Neural progenitor cell (in vitro differentiated cells): ENCODE measurements around the gene PRDM1. TPM values are rescaled to one million over a fixed set of nuclear protein-coding genes. Genes with fewer than 3 reads are reported as not detected.

Source experiments
- DNase-seq: peaks from one replicate; pipeline ENCODE4 v3.0.0-alpha.2; 2016; ENCODE audit warnings: low spot score
- H2AFZ ChIP-seq: fragments of 200-600 bp; sonication (generic); replicated peaks from 2 replicates; pipeline ENCODE4 v1.6.1; 2016; ENCODE audit warnings: antibody characterized with exemption
- H3F3A ChIP-seq: fragments of 200-600 bp; sonication (generic); 2 replicates; pipeline ENCODE4 v1.6.1; 2016; ENCODE audit warnings: antibody characterized with exemption, low read depth
- H3K27ac ChIP-seq: fragments of 200-600 bp; sonication (generic); 2 replicates; pipeline ENCODE4 v1.5.1; 2016; ENCODE audit warnings: mild to moderate bottlenecking
- H3K27me3 ChIP-seq: fragments of 200-600 bp; sonication (generic); 2 replicates; pipeline ENCODE4 v1.6.1; 2016; ENCODE audit warnings: mild to moderate bottlenecking, moderate library complexity
- H3K36me3 ChIP-seq: fragments of 200-600 bp; sonication (generic); 2 replicates; pipeline ENCODE4 v1.5.1; 2016
- H3K4me1 ChIP-seq: fragments of 200-600 bp; sonication (generic); 2 replicates; pipeline ENCODE4 v1.6.1; 2016; ENCODE audit warnings: mixed run types
- H3K4me2 ChIP-seq: fragments of 200-600 bp; sonication (generic); 2 replicates; pipeline ENCODE4 v1.6.1; 2016
- H3K4me3 ChIP-seq: fragments of 200-600 bp; sonication (generic); 2 replicates; pipeline ENCODE4 v1.5.1; 2016
- H3K79me2 ChIP-seq: fragments of 200-600 bp; sonication (generic); 2 replicates; pipeline ENCODE4 v1.6.1; 2016; ENCODE audit warnings: low read depth
- H3K9ac ChIP-seq: fragments of 200-600 bp; sonication (generic); 2 replicates; pipeline ENCODE4 v1.6.1; 2016
- H3K9me3 ChIP-seq: fragments of 200-600 bp; sonication (generic); 2 replicates; pipeline ENCODE4 v1.5.1; 2016; ENCODE audit warnings: low read depth
- H4K20me1 ChIP-seq: fragments of 200-600 bp; sonication (generic); 2 replicates; pipeline ENCODE4 v1.6.1; 2016; ENCODE audit warnings: low read depth
- H3K27ac Mint-ChIP-seq: 3 replicates; pipeline ENCODE4 v1.8.0; 2021; ENCODE audit warnings: mixed read lengths
- H3K27me3 Mint-ChIP-seq: 2 replicates; pipeline ENCODE4 v1.8.0; 2022; ENCODE audit warnings: low read depth, mild to moderate bottlenecking, inconsistent platforms, moderate library complexity, mixed read lengths; ENCODE audit not compliant: insufficient read depth
- H3K36me3 Mint-ChIP-seq: 3 replicates; pipeline ENCODE4 v1.8.0; 2021; ENCODE audit warnings: mixed read lengths
- H3K4me1 Mint-ChIP-seq: 3 replicates; pipeline ENCODE4 v1.8.0; 2021; ENCODE audit warnings: mixed read lengths
- H3K4me3 Mint-ChIP-seq: 3 replicates; pipeline ENCODE4 v1.8.0; 2021; ENCODE audit warnings: mild to moderate bottlenecking, moderate library complexity, mixed read lengths
- H3K9me3 Mint-ChIP-seq: 3 replicates; pipeline ENCODE4 v1.8.0; 2020; ENCODE audit warnings: mixed read lengths
- EZH2 ChIP-seq: fragments of 200-600 bp; sonication (generic); IDR thresholded peaks from 2 replicates; pipeline ENCODE4 v1.6.1; 2017; ENCODE audit warnings: antibody characterized with exemption, mild to moderate bottlenecking, moderate library complexity
- EZH2phosphoT487 ChIP-seq: fragments of 200-600 bp; sonication (generic); IDR thresholded peaks from 2 replicates; pipeline ENCODE4 v1.6.1; 2017; ENCODE audit warnings: antibody characterized with exemption
- total RNA-seq: library from RNA; depleted of rRNA; stranded (reverse); fragments of >200 nt; gene quantifications from 2 replicates; pipeline ENCODE4 v1.2.3, GENCODE V29; 2015; ENCODE audit warnings: low replicate concordance
- TF ChIP-seq, protein P1 (sequence below): fragments of 200-600 bp; sonication (generic); IDR thresholded peaks from 2 replicates; pipeline ENCODE4 v1.5.1; 2017; ENCODE audit warnings: antibody characterized with exemption, mild to moderate bottlenecking

PRDM1 gene
- total RNA-seq, 1 donor from 2014 or later: 0.37 TPM

GRCh38 chr6:106084106-106084988 is 1.8 kb upstream of the PRDM1 start:
- H3K27me3 ChIP-seq: peaks cover 7% of the 10 kb centered on the region
- no peaks in the 10 kb centered on the region for H3K36me3 Mint-ChIP-seq
- H3K4me3 ChIP-seq: no peak overlapping the region
- H3K4me1 Mint-ChIP-seq: peaks cover 40% of the 10 kb centered on the region
- H3K9ac ChIP-seq: no peak overlapping the region
- H3K4me3 Mint-ChIP-seq: no peak overlapping the region
- peak; percentile 83 for DNase-seq
- no peaks in the 10 kb centered on the region for H3K79me2 ChIP-seq
- no peaks in the 10 kb centered on the region for H3K9me3 ChIP-seq
- no peak overlapping the region for H3K27ac Mint-ChIP-seq
- H3K36me3 ChIP-seq: no peaks in the 10 kb centered on the region
- H4K20me1 ChIP-seq: peaks cover 9% of the 10 kb centered on the region
- peak overlapping the region; percentile 89 for H3K4me2 ChIP-seq
- no peak overlapping the region for H2AFZ ChIP-seq
- H3K9me3 Mint-ChIP-seq: no peaks in the 10 kb centered on the region
- H3K27me3 Mint-ChIP-seq: peaks cover 9% of the 10 kb centered on the region
- H3K27ac ChIP-seq: no peak overlapping the region
- H3F3A ChIP-seq: peaks cover 55% of the 10 kb centered on the region
- peaks cover 64% of the 10 kb centered on the region for H3K4me1 ChIP-seq
- TF ChIP-seq EZH2phosphoT487 (no peak), EZH2 (no peak)
- TF ChIP-seq, protein P1, sequence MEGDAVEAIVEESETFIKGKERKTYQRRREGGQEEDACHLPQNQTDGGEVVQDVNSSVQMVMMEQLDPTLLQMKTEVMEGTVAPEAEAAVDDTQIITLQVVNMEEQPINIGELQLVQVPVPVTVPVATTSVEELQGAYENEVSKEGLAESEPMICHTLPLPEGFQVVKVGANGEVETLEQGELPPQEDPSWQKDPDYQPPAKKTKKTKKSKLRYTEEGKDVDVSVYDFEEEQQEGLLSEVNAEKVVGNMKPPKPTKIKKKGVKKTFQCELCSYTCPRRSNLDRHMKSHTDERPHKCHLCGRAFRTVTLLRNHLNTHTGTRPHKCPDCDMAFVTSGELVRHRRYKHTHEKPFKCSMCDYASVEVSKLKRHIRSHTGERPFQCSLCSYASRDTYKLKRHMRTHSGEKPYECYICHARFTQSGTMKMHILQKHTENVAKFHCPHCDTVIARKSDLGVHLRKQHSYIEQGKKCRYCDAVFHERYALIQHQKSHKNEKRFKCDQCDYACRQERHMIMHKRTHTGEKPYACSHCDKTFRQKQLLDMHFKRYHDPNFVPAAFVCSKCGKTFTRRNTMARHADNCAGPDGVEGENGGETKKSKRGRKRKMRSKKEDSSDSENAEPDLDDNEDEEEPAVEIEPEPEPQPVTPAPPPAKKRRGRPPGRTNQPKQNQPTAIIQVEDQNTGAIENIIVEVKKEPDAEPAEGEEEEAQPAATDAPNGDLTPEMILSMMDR: peak; percentile 83

DNA sequence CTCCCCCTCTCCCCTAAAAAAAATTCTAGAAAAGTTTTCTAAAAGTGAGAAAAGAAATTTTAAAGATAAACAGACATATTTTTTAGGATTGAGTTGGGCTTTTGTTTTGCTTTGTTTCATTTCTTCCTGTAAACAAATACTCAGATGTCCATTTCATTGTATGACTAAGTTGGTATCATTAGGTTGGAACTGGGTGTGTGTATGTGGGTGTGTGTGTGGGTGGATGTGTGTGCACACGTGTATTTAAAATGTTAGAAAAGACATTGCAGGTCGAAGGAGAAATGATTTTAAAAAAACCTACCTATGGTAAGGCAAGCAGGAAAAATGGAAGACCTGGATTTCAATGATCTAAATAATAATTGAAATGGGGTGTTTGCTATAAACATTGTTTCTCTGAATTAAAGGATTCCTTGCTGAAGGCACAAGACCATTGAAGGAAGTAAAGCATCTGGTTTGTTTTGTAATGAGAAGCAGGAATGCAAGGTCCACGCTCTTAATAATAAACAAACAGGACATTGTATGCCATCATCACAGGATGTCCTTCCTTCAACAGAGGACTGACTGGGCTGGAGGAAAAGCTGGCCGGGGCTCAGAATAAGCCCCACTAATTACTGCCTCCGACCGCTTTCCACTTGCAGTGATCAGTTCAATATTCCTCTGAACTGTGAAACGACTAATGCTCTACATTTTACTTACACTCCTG is 996 bp upstream of the PRDM1 start:
- H3K9me3 Mint-ChIP-seq: no peaks in the 10 kb centered on the region

DNA sequence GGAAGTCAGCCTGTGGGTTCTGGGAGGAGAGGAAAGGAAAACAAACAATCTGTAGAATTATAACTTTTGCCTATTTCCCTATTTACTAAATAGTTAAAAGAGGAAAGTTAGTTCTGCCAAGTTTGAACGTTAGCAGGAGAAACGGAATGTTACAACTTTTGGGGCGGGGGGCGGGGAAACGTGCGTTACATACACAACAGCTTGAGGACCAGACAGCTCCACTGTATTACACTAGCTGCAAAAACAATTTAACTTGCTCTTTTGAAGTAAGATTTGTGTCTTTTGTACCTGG is 498 bp upstream of the PRDM1 start:
- H2AFZ ChIP-seq: peak overlapping the region; percentile 55
- peaks cover 42% of the 10 kb centered on the region for H3F3A ChIP-seq
- H3K9me3 Mint-ChIP-seq: no peaks in the 10 kb centered on the region
- H3K27ac Mint-ChIP-seq: no peak overlapping the region
- H3K27me3 ChIP-seq: peaks cover 7% of the 10 kb centered on the region
- H3K4me3 Mint-ChIP-seq: peak overlapping the region; percentile 84
- peak overlapping the region; percentile 51 for H3K4me3 ChIP-seq
- H4K20me1 ChIP-seq: peaks cover 3% of the 10 kb centered on the region
- H3K9me3 ChIP-seq: no peaks in the 10 kb centered on the region
- no peak for DNase-seq
- no peaks in the 10 kb centered on the region for H3K36me3 ChIP-seq
- H3K9ac ChIP-seq: no peak overlapping the region
- H3K27ac ChIP-seq: no peak overlapping the region
- peaks cover 51% of the 10 kb centered on the region for H3K4me1 ChIP-seq
- TF ChIP-seq, protein P1: no peak
- no peak for TF ChIP-seq EZH2
- no peak for TF ChIP-seq EZH2phosphoT487
- H3K4me2 ChIP-seq: peak overlapping the region; percentile 89
- no peaks in the 10 kb centered on the region for H3K79me2 ChIP-seq
- H3K36me3 Mint-ChIP-seq: no peaks in the 10 kb centered on the region
- H3K4me1 Mint-ChIP-seq: peaks cover 34% of the 10 kb centered on the region
- peaks cover 9% of the 10 kb centered on the region for H3K27me3 Mint-ChIP-seq

More for the DNA sequence above, 996 bp upstream of the PRDM1 start:
- Mint-ChIP-seq H3K4me3 (peak overlapping the region; percentile 84), H3K27me3 (peaks cover 9% of the 10 kb centered on the region), H3K4me1 (peaks cover 36% of the 10 kb centered on the region), H3K36me3 (no peaks in the 10 kb centered on the region), H3K27ac (no peak overlapping the region)
- Histone ChIP-seq H3K4me3 (peak overlapping the region; percentile 51), H3K79me2 (no peaks in the 10 kb centered on the region), H2AFZ (peak overlapping the region; percentile 55), H3F3A (peaks cover 47% of the 10 kb centered on the region), H3K27ac (no peak overlapping the region), H3K36me3 (no peaks in the 10 kb centered on the region), H4K20me1 (peaks cover 8% of the 10 kb centered on the region), H3K9ac (no peak overlapping the region), H3K4me2 (peak overlapping the region; percentile 89), H3K4me1 (peaks cover 56% of the 10 kb centered on the region), H3K9me3 (no peaks in the 10 kb centered on the region), H3K27me3 (peaks cover 7% of the 10 kb centered on the region)
- DNase-seq: peak; percentile 58
- TF ChIP-seq EZH2phosphoT487: no peak
- no peak for TF ChIP-seq EZH2
- TF ChIP-seq, protein P1: no peak
